NCI-H446 (cell line): ENCODE results near the gene ZNF786.
"Not testable (repeated sequence)": the region's sequence is repeated elsewhere in the genome, so short reads cannot be mapped to it uniquely, and the experiment has no call there.

Source experiments
- DNase-seq, 2 experiments: peaks; one replicate each; lab custom pipeline; 2025; lab: John Stamatoyannopoulos, UW

Gene ZNF786

DNA sequence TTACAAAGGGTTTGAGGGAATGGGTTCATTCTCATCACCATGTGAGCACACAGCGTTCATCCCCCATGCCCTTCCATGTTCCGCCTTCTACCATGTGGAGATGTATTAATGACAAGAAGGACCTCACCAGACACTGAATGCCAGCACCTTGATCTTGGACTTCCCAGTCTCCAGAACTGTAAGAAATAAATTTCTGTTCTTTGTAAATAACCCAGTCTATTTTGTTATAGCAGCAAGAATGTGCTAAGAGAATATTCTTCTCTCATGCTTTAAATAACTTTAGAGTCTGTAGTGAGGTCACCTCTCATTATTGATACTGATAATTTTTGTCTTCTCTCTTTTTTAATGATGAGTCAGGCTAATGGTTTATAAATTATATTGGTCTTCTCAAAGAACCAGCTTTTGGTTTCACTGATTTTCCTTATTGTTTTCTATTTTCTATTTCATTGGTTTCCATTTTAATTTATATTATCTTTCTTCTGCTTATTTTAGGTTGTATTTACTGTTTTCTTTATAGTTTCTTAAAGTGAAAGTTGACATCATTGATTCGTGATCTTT is 59.1 kb downstream of the ZNF786 start:
- no peak for DNase-seq

DNA sequence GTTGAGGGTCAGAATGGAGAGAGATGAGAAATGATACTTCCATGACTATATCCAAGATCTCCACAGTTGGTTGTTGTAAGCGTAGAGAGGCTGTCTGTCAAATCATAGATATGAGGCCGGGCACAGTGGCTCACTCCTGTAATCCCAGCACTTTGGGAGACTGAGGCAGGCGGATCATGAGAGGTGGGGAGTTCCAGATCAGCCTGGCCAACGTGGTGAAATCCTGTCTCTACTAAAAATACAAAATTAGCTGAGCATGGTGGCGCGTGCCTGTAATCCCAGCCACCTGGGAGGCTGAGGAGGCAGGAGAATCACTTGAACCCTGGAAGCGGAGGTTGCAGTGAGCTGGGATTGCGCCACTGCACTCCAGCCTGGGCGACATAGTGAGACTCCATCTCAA is 60.1 kb downstream of the ZNF786 start:
- DNase-seq, result not testable (repeated sequence)

DNA sequence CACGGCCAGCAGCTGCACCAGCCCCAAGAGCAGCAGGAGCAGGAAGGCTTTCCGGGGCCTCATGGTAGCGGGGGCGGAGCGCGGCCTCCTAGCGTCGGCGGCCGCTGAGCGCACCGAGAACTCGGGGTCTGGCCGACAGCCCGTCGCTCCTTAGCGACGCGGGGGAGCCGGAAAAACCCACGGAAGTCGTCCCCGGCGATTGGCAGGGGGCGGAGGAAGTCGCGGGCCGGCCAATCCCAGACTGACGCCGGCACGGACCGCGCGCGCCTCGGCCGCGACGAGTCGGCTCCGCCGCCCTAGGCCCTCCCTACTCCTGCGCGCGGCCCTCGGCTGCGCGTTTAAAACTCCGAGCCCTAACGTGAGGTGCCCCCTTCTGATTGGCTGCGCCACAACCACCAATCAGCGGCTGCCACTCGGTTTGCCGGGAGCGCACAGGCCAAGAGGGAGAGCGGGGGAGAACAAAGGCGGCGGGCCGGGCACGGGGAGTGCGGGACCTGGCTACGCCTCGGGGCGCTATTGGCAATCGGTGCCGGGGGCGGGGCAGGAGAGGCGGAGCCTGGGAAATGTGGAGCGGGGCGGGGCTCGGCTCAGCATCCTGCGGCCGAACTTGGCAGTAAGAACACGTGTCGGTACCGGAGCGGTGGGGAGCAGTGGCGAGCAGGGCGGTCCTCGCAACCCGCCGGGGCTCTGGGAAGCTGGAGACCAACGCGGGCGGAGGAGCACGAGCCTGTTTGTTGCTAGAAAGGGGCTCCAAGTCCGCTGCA is 62.0 kb downstream of the ZNF786 start, which contains the start of gene PDIA4:
Gene PDIA4 (minus strand): TSS at position 160 of the 764 bp plus-strand sequence. CDS start 97 bp downstream, at position 63.
- peak; percentile 97 to 99 for DNase-seq

DNA sequence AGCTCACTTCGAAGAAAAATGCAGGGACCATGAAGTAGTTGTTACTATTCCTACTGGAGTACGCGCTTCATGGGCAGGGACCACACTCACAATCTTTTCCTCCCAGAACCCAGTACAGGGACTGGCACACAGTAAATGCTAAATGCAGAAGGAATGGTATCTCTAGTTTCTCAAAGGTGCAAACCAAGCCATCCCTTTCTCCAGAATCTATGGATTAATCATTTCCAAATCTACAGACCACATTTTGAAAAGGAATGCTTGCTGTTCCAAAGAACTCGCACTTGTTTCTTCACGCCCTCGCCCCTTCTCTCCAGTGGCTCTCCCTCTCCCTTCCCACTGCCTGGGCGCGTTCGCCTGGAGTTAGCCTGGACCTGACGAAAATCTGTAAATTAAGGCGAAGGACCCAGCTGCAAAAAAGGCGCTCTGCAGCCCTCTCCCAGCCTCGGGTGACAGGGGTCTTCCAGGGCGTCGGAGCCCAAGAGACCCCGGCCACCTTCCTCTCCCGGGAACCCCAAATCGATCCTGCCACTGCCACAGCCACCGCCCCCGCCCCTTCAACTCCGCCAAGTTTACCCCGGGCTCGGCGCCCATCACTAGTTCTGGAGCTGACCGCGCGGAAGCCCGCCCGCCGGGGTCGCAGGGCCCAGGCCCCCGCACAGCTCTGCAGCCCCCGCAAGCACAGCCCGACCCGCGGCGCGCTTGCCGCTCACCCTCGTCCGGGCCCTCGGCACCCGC is 62.7 kb downstream of the ZNF786 start:
- DNase-seq, result no peak

DNA sequence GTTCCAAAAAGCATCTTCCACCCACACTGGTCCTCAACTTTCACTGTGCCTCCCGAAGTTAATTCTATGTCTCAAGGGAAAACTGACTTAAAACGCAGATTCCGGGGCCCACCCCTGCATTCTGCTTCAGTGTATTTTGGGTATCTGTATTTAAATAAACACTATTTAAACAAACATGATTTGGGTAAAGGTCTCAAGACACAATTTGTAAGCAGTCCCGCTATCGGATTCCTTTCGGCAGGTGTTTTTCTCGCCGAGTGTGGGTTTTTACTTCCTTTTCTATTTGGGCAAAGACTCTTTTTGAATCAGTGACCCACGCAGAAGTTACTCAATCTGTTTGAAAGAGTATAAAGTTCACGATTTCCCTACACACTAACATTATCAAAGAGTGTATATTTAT is 63.5 kb downstream of the ZNF786 start:
- DNase-seq, result no peak

DNA sequence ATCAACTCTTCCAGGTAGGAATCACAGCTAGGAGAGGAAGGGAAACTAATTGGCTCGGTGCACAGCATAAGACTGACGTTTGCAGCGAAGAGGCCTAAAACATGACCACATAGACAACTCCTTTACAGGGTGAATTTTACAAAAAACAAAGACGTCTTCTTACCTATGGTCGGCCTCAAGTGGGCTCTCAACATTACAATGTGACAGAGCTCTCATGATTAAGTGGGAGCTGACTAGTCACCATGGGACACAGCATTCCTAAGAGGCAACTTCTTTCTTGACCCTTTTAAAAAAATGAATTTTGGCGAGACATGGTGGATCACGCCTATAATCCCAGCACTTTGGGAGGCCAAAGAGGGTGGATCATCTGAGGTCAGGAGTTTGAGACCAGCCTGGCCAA is 66.9 kb downstream of the ZNF786 start:
- no peak for DNase-seq

DNA sequence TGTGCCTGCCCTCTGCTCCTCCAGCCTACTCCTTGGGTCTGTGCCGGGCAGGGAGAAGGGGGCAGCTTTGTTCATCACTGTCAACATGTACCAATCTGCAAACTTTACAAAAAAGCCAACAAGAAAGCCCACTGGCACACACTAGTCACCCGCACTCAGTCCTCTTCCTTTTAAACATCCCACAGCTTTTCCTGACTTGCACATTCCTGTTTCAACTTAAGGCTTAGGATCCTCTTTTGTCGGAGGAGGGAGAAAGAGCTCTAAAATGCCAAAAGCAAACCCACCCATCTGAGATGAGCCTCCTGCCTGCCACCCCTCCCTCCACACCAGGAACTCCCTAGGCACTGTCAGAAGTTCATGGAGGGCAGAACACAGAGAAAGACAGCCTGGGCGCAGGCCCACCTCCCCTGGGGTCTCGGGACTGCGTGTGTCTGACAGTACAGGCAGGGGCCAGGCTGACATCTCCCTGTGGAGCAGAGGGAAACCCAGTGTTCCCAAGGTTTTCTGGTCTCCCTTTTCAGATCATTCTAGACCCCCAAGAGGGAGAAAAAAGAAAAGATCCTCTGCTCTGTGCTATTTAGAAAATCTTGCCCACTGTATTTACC is 67.7 kb downstream of the ZNF786 start:
- no peak for DNase-seq

DNA sequence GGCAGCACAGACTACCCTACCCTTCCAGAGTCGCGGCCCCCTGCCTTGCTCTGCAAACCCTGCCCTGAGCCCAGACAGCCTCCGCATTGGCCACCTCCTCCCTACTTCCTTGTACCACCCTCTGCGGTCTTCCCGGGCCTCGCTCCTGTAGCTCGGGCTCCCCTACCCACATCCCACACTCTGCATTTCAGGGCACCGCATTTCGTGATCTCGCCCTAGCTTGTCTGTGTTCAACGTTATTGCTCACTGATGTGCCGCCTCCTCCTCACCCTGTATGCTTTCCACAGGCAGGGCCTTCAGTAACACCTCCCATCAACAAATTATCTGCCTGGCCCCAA is 68.8 kb downstream of the ZNF786 start:
- no peak for DNase-seq

DNA sequence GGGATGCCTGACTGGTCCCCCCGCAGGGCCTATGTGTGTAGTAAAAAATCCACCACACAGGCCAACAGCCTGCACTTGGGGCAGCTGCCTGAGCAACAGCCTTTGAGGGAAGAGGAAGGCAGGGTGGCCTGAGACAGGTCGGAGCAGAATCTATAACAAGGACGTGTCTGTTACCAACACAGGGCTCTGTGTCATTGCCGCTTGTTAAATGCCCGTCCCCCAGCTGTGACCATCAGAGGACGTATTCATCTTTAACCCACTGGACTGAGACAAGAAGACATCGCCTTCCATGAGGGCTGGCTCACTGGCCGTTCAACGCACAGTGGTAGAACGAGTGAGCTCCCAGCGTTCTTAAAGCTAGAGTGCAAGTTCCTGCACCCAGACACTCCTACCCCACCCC is 70.0 kb downstream of the ZNF786 start:
- DNase-seq, result no peak
